HG03095 (cell line): ENCODE data around the gene NPBWR2.
"Not testable (repeated sequence)": the region's sequence is repeated elsewhere in the genome, so short reads cannot be mapped to it uniquely, and the experiment has no call there.

Source experiments
- ATAC-seq: cut with Tn5 transposase; IDR thresholded peaks from one replicate; pipeline ENCODE4 v1.9.1; 2021; ENCODE audit warnings: moderate library complexity; ENCODE audit not compliant: unreplicated experiment

Gene NPBWR2

GRCh38 chr20:64088586-64088985, 18.8 kb downstream of the NPBWR2 start:
- ATAC-seq = not testable (repeated sequence)

GRCh38 chr20:64087226-64087825, 20.0 kb downstream of the NPBWR2 start:
- ATAC-seq = not testable (repeated sequence)

GRCh38 chr20:64086801-64087200, 20.6 kb downstream of the NPBWR2 start:
- no peak for ATAC-seq

GRCh38 chr20:64084685-64085152, 22.6 kb downstream of the NPBWR2 start:
- no peak for ATAC-seq

GRCh38 chr20:64083804-64084684, 23.3 kb downstream of the NPBWR2 start, which contains the start of gene LKAAEAR1:
TSS of gene LKAAEAR1 (minus strand) at chr20:64084398. CDS start at chr20:64084219, 179 bp downstream.
- no peak for ATAC-seq

- ATAC-seq = no peak
These were observed 24.0 kb downstream of the NPBWR2 start for GRCh38 chr20:64083378-64083803.

- no peak for ATAC-seq
These were observed 24.5 kb downstream of the NPBWR2 start for GRCh38 chr20:64082820-64083377.

- ATAC-seq = no peak
These were observed 25.1 kb downstream of the NPBWR2 start for GRCh38 chr20:64082126-64082731.

- ATAC-seq = no peak
These were observed 25.8 kb downstream of the NPBWR2 start for GRCh38 chr20:64081624-64081964.

GRCh38 chr20:64080813-64081623, 26.3 kb downstream of the NPBWR2 start:
- ATAC-seq = no peak

- ATAC-seq = no peak
These were observed 27.2 kb downstream of the NPBWR2 start, which contains the start of gene OPRL1 for GRCh38 chr20:64080013-64080812. TSS of gene OPRL1 (plus strand) at chr20:64080082. CDS start at chr20:64092721, 12,639 bp downstream.

GRCh38 chr20:64079273-64080012, 27.9 kb downstream of the NPBWR2 start, which contains the start of gene RGS19:
TSS of gene RGS19 (minus strand) at chr20:64079518. CDS start at chr20:64076886, 2,632 bp downstream.
- ATAC-seq = no peak

- ATAC-seq = no peak
These were observed 28.5 kb downstream of the NPBWR2 start for GRCh38 chr20:64078934-64079272.

- ATAC-seq = no peak
These were observed 29.4 kb downstream of the NPBWR2 start for GRCh38 chr20:64077876-64078551.

- ATAC-seq = no peak
These were observed 29.9 kb downstream of the NPBWR2 start for GRCh38 chr20:64077541-64077875.

- no peak for ATAC-seq
These were observed 30.3 kb downstream of the NPBWR2 start for GRCh38 chr20:64077094-64077493.

GRCh38 chr20:64076061-64076997, 31.0 kb downstream of the NPBWR2 start:
- no peak for ATAC-seq
